Activated naive CD4-positive, alpha-beta T cell (primary cell): Measurements from ENCODE around the gene GOLGA8J.
"Not testable (repeated sequence)": the region's sequence is repeated elsewhere in the genome, so short reads cannot be mapped to it uniquely, and the experiment has no call there.

ENCODE experiments used
- DNase-seq, 4 experiments: peaks; one replicate each; lab custom pipeline; 2025; lab: John Stamatoyannopoulos, UW

Gene GOLGA8J

DNA sequence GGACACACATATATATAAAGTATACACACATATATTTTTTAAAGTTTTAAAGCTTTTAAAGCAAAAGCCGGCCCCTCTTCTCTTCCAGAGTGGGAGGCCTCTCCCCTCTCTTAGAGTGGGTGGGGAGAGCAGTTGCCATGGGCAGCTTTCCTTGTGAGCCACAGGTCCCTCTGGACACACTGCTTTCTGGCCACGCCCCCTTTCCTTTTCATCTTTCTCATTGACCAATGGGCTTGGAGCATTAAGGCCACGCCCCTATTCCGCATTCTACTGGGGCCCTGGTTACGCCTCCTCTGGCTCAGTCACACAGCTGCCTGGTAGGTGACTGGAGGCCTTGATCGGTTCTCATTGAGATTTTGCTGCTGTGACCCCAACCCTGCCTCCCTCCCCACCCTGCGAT lies at the start of gene GOLGA8J:
GOLGA8J (plus strand) TSS at position 301 of the 400 bp plus-strand sequence; CDS start at position 399, 98 bp downstream.
- not testable (repeated sequence) for DNase-seq

- DNase-seq, result no peak
These were observed 49.5 kb upstream of the GOLGA8J start for GRCh38 chr15:30033211-30033610.

- DNase-seq, result no peak
These were observed 49.0 kb upstream of the GOLGA8J start for GRCh38 chr15:30033763-30034162.

DNA sequence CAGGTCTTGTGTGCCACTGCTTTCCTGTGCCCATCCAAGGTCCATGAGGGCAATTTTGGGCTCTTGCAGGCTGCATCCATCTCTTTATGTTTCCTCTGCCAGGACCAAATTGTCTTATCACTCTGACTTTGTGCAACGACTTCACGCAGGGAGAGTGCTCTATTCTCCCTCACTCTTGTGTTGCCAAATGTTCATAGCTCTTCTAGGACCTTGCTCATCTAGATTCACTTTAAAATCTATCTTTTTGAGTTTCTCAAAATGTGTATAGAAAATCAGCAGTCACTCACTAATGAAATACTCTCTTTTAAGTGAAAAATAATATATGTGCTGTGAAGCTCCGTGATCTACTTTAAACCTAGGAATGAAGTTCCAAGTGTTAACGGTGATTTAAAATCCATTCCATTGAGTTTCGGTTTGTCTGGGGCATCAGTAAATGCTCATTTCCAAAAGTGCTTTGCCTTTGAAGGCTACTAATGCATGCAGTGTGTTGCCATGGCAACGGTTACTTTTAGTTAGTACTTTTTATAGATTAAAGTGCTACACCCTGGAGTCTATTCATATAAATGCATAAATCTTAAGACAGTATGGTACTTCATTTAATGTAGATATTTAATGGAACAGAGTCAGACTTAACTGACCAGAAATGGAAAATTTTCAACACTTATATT lies 46.6 kb upstream of the GOLGA8J start:
- no peak for DNase-seq

GRCh38 chr15:30038667-30039523 lies 43.9 kb upstream of the GOLGA8J start:
- no peak for DNase-seq

DNA sequence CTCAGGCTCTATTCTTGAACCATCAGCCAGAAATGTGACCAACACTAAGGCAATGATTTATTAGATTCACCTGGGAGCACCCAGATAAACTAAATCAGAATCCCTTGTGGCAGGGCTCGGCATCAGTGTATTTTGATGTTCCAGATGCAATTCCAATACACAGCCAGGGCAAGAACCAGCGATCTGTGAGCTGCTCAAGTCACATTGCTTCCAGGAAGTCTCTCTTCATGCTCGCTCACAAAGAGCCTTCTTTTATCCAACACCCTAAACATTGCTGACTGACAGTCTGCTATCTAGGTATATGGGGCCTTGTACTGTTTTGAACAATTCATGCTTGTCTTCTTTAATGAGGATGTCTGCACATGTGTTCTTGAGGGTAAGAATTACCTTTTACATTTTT lies 40.9 kb upstream of the GOLGA8J start:
- DNase-seq, result no peak

DNA sequence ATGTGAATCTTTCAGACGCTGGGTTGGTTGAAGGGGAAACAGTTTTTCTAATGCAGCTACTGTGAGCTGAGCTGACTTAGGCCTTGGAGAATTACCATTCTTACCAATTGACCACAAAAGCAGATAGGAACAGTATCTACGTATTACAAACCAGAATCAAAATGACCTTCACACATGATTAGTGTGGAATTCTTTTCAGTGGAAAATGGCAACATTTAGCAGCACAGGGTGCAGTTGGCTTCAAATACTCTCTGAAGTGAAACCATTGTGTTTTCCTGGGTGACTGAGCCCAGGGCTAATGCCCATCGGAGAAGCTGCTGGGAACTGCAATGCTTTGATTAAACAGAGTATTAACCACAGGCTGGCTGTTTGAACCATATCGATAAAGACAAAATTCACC lies 40.2 kb upstream of the GOLGA8J start:
- DNase-seq, result no peak

DNA sequence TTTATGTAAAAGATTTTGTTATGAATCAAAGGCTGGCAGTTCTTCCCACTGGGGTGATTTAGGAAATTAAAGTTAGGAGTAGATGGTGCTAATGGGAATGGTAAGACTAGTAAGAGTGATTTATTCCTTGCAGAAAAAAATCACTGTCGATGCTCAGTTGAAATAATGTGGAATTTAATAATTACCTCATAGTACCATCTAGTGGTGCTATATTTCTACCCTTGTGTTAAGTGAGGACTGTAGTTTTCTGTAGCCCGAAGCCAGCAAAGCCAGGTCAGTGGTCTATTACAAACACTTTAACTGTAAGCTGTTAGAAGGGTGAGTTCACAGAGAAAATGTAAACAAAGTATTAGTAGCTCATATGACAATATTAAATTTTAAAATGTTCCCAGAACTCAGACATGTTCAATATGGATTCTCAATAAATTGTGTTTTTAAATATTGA lies 39.5 kb upstream of the GOLGA8J start:
- no peak for DNase-seq

DNA sequence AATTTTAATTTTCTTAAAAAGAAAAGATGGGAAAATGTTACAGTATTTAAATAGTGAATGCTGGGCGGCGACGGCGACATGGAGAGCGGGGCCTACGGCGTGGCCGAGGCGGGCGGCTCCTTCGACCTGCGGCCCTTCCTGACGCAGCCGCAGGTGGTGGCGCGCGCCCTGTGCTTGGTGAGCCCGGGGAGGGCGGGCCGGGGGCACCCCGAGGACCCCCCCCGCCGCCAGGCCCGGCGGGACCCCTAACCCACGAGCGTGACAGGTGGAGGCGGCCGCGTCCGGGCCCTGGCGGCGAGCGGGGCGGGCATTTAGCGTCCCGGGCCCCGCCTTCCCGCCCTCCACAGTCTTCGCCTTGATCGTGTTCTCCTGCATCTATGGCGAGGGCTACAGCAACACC lies 38.4 kb upstream of the GOLGA8J start:
- DNase-seq, result no peak

DNA sequence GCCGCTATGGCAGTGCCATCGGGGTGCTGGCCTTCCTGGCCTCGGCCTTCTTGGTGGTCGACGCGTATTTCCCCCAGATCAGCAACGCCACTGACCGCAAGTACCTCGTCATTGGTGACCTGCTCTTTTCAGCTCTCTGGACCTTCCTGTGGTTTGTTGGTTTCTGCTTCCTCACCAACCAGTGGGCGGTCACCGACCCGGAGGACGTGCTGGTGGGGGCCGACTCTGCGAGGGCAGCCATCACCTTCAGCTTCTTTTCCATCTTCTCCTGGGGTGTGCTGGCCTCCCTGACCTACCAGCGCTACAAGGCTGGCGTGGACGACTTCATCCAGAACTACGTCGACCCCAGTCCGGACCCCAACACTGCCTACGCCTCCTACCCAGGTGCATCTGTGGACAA lies 37.9 kb upstream of the GOLGA8J start:
- not testable (repeated sequence) for DNase-seq

DNA sequence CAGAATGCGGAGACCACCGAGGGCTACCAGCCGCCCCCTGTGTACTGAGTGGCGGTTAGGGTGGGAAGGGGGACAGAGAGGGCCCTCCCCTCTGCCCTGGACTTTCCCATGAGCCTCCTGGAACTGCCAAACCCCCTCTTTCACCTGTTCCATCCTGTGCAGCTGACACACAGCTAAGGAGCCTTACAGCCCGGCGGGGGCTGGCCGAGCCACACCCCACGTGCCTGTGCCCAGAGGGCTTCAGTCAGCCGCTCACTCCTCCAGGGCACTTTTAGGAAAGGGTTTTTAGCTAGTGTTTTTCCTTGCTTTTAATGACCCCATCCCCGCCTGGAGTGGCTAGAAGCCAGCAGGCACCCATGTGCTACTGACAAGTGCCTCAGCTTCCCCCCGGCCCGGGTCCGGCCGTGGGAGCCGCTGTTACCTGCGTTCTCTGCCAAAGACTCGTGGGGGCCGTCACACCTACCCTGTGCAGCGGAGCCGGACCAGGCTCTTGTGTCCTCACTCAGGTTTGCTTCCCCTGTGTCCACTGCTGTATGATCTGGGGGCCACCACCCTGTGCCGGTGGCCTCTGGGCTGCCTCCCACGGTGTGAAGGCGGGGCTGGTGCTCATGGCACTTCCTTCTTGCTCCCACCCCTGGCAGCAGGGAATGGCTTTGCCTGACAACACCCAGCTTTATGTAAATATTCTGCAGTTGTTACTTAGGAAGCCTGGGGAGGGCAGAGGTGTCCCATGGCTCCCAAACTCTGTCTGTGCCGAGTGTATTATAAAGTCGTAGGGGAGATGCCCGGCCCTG lies 37.3 kb upstream of the GOLGA8J start:
- DNase-seq, result not testable (repeated sequence)

GRCh38 chr15:30046430-30046829 lies 36.3 kb upstream of the GOLGA8J start:
- no peak for DNase-seq

GRCh38 chr15:30055604-30056003 lies 27.2 kb upstream of the GOLGA8J start:
- DNase-seq, result no peak

DNA sequence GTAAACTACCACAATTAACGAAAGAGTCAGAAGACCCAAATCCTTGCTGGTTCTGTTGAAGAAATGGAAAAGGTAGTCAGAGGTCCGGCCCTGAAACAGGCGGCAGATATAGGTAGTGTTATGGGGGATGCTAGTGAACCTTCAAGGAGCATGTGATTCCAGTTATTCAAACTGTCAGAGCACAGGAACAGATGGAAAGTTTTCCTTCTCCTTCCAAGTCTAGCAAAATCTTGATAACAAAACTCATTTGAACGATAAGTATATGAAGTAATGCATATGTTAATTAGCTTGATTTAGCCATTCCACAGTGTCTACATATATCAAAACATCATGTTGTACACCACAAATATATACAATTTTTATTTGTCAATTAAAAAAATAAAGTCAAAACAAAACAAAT lies 26.6 kb upstream of the GOLGA8J start:
- DNase-seq, result no peak

- no peak for DNase-seq
These were observed 23.0 kb upstream of the GOLGA8J start for GRCh38 chr15:30059771-30060170.

- no peak for DNase-seq
These were observed 19.9 kb upstream of the GOLGA8J start for GRCh38 chr15:30062881-30063280.

DNA sequence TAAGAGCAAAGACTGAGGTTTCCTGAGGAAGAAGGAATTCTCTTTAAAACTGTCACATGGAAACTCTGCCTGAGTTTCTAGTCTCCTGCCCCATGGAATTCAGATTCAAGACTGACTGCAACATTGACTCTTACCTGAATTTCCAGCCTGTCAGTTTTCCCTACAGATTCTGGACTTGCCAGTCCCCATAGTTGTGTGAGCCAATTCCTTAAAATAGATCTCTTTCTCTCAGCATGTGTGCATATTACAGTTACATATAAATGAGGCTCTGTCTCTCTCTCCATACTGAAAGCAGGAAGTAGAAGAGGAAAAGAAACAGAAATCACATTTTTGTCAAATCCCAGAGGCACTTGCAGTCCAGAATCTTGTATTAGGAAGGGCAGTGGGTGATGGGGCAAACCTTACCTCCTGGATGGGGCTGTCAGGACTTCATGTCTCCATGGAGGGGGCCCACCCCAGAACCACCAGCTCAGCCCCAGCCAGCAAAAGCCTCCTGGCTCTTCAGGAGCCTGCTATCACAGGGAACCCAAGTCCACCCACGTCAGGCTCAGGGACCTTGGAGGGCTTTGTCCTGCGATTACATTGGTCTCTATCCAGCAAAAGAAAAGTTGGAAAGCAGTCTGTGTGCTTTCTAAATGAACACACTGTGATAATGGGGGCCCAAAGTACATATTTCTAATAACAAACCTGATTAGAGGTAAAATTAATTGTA lies 18.8 kb upstream of the GOLGA8J start:
- no peak for DNase-seq

DNA sequence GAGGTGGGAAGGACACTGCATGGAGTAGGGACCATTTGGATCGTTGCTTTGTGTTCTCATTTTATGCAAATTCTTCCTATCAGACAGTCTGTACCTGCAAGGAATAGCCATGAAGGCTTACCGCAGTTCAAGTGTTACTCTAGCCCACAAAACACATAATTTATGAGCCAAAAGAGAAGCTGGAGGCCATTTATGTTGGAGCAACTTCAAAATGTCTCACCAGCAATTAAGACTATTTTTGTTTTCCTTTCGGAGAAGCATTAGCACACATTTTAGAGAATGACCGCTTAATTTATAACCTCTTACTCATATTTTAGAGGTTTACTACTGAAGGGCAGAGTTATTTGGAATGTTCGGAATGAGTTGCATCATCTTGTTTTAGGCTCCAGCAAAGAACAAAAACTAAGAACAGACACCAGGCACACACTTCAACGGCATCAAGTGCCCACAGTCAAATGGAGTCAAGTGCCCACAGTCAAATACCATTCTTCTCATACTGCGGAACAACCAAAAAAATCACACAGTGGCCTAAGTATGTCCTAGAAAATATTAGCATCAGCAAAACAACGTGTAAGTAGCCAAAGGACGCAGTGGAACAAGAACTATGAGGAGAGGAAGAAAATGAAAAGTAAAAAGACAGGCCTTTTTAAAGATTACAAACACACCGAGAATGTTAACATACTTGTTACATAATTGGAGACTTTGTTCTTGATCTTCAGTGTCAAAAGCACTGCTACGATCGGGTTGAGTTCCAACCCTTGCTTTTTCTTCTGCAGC lies 17.5 kb upstream of the GOLGA8J start:
- DNase-seq, result no peak

- DNase-seq, result no peak
These were observed 14.4 kb upstream of the GOLGA8J start for GRCh38 chr15:30068326-30068725.

GRCh38 chr15:30072630-30073029 lies 10.1 kb upstream of the GOLGA8J start:
- no peak for DNase-seq

DNA sequence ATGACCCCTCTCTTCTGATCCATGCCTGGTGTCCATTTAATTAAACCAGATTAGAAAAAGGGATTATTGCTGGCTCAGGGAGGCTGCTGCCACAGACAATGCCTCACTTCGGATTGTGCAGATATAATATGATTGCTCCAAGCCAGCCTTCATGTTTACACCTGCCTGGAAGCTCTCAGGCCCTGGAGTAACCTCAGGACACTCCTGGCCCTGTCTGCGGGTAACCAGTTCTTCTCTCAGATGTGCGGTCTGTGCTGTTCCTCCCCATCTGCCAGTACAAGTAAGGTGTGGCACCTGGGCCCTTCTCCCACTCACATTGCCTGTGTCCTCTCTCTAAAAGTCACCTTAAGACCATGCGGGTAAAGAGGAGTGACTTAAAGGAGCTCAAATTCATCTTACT lies 8.8 kb upstream of the GOLGA8J start:
- DNase-seq, result no peak
